Renal pelvis (tissue), 12 donors: Measurements from ENCODE around the gene HAUS6. TPM values are rescaled to one million over a fixed set of nuclear protein-coding genes. Genes with fewer than 3 reads are reported as not detected.
"Not testable (repeated sequence)": the region's sequence is repeated elsewhere in the genome, so short reads cannot be mapped to it uniquely, and the experiment has no call there.

ENCODE experiments used
- DNase-seq: peaks from one replicate; pipeline ENCODE4 v3.0.0-alpha.2; 2013
- long read RNA-seq, 16 experiments: transcript quantifications; one replicate each; lab custom pipeline, GENCODE V29; 2026
- polyA plus RNA-seq, 3 donors: library from polyadenylated mRNA; unstranded; fragments of 120-200 nt; gene quantifications; one replicate each; pipeline ENCODE4 v1.2.1, GENCODE V29; 2013; ENCODE audit not compliant: insufficient read length in 3 of 3

The HAUS6 gene, protein sequence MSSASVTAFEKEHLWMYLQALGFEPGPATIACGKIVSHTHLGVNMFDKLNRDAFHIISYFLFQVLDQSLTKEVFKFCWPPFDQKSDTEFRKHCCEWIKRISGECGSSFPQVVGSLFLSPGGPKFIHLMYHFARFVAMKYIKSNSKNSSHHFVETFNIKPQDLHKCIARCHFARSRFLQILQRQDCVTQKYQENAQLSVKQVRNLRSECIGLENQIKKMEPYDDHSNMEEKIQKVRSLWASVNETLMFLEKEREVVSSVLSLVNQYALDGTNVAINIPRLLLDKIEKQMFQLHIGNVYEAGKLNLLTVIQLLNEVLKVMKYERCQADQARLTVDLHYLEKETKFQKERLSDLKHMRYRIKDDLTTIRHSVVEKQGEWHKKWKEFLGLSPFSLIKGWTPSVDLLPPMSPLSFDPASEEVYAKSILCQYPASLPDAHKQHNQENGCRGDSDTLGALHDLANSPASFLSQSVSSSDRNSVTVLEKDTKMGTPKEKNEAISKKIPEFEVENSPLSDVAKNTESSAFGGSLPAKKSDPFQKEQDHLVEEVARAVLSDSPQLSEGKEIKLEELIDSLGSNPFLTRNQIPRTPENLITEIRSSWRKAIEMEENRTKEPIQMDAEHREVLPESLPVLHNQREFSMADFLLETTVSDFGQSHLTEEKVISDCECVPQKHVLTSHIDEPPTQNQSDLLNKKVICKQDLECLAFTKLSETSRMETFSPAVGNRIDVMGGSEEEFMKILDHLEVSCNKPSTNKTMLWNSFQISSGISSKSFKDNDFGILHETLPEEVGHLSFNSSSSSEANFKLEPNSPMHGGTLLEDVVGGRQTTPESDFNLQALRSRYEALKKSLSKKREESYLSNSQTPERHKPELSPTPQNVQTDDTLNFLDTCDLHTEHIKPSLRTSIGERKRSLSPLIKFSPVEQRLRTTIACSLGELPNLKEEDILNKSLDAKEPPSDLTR
- polyA plus RNA-seq, result 10 to 100 TPM; 17.1 to 20.7 (median 18.3) TPM
- long read RNA-seq, donor 1, full-length matches to known transcripts, result 1 of 1 reads
- long read RNA-seq, donor 1, partial matches to known transcripts, result 0 of 1 reads
- long read RNA-seq, donor 1, other reads (novel, unspliced or antisense), result 0 of 1 reads
- long read RNA-seq, donor 2, full-length matches to known transcripts, result 2 of 2 reads
- long read RNA-seq, donor 2, partial matches to known transcripts, result 0 of 2 reads
- long read RNA-seq, donor 2, other reads (novel, unspliced or antisense), result 0 of 2 reads
- long read RNA-seq, donor 3, full-length matches to known transcripts, result 2 of 2 reads
- long read RNA-seq, donor 3, partial matches to known transcripts, result 0 of 2 reads
- long read RNA-seq, donor 3, other reads (novel, unspliced or antisense), result 0 of 2 reads
- long read RNA-seq, donor 4, result 0 reads
- long read RNA-seq, donor 5, full-length matches to known transcripts, result 1 of 1 reads
- long read RNA-seq, donor 5, partial matches to known transcripts, result 0 of 1 reads
- long read RNA-seq, donor 5, other reads (novel, unspliced or antisense), result 0 of 1 reads
- long read RNA-seq, donor 6, full-length matches to known transcripts, result 1 of 1 reads
- long read RNA-seq, donor 6, partial matches to known transcripts, result 0 of 1 reads
- long read RNA-seq, donor 6, other reads (novel, unspliced or antisense), result 0 of 1 reads
- long read RNA-seq, donor 7, full-length matches to known transcripts, result 3 of 93 reads
- long read RNA-seq, donor 7, partial matches to known transcripts, result 90 of 93 reads
- long read RNA-seq, donor 7, other reads (novel, unspliced or antisense), result 0 of 93 reads
- long read RNA-seq, donor 8, full-length matches to known transcripts, result 2 of 2 reads
- long read RNA-seq, donor 8, partial matches to known transcripts, result 0 of 2 reads
- long read RNA-seq, donor 8, other reads (novel, unspliced or antisense), result 0 of 2 reads
- long read RNA-seq, donor 9, full-length matches to known transcripts, result 5 of 5 reads
- long read RNA-seq, donor 9, partial matches to known transcripts, result 0 of 5 reads
- long read RNA-seq, donor 9, other reads (novel, unspliced or antisense), result 0 of 5 reads
- long read RNA-seq, donor 10, result 0 reads
- long read RNA-seq, donor 11, full-length matches to known transcripts, result 1 of 1 reads
- long read RNA-seq, donor 11, partial matches to known transcripts, result 0 of 1 reads
- long read RNA-seq, donor 11, other reads (novel, unspliced or antisense), result 0 of 1 reads
- long read RNA-seq, donor 12, full-length matches to known transcripts, result 4 of 4 reads
- long read RNA-seq, donor 12, partial matches to known transcripts, result 0 of 4 reads
- long read RNA-seq, donor 12, other reads (novel, unspliced or antisense), result 0 of 4 reads
- long read RNA-seq, donor 13, full-length matches to known transcripts, result 3 of 3 reads
- long read RNA-seq, donor 13, partial matches to known transcripts, result 0 of 3 reads
- long read RNA-seq, donor 13, other reads (novel, unspliced or antisense), result 0 of 3 reads
- long read RNA-seq, donor 14, result 0 reads
- long read RNA-seq, donor 15, full-length matches to known transcripts, result 1 of 1 reads
- long read RNA-seq, donor 15, partial matches to known transcripts, result 0 of 1 reads
- long read RNA-seq, donor 15, other reads (novel, unspliced or antisense), result 0 of 1 reads
- long read RNA-seq, donor 16, result 0 reads

- peak; percentile 96 for DNase-seq
Observed at GRCh38 chr9:19102631-19103345, at the start of gene HAUS6. HAUS6 (minus strand) TSS chr9:19102904; CDS start chr9:19102651, 253 bp downstream.

GRCh38 chr9:19152160-19152498 is 49.4 kb upstream of the HAUS6 start:
- not testable (repeated sequence) for DNase-seq

GRCh38 chr9:19151425-19152159 is 48.9 kb upstream of the HAUS6 start:
- DNase-seq, result no peak

DNA sequence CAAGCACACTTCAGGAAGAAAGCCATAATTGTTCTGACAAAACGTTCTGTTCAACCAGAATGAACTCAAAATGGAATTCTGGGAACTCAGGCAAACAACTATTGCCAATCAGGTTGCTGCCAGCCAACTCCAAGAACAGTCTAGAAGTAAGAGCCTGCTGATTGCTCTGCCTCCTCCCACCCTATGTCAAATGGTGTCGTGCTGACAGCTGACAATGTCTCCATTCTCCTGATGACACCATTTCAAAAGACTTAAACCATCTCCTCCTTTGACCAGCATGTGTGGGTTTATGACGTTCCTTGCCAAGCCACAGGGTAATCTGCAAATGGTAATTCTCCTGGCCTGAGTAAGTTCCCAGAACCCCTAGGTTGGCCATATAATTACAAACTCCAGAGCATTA is 46.5 kb upstream of the HAUS6 start:
- no peak for DNase-seq

DNA sequence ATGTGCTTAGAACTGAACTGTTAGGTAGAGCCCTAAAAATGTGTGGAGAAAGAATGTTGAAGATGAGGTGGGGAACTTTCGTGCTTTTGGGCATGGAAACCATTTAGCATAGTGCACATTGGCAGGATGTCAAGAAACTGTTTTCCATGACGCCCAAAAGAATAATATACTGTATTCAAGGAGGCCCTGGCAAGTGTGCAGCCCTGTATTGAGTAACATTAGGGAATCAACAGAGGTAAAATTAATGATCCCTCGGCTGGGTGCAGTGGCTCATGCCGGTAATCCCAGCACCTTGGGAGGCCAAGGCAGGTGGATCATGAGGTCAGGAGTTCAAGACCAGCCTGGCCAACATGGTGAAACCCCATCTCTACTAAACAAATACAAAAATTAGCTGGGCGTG is 45.5 kb upstream of the HAUS6 start:
- no peak for DNase-seq

DNA sequence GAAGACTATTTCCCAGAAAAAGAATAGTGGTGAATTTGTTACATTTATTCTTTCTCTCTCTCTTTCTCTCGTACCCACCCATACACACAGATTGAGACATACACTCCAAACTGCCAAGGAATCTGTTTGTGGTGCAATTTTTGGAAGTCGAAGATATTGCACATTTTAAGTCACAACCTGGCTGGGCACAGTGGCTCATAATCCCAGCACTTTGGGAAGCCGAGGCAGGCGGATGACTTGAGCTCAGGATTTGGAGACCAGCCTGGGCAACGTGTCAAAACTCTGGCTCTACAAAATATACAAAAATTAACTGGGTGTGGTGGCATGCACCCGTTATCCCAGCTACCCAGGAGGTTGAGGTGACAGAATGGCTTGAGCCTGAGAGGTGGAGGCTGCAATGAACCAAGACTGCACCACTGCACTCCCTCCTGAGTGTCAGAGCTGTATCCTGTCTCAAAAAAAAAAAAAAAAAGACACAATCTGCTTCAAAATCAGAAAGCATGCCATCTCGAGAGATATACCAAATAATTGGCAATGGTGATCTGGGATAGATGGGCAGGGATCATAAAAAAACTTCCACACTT is 43.8 kb upstream of the HAUS6 start:
- no peak for DNase-seq

DNA sequence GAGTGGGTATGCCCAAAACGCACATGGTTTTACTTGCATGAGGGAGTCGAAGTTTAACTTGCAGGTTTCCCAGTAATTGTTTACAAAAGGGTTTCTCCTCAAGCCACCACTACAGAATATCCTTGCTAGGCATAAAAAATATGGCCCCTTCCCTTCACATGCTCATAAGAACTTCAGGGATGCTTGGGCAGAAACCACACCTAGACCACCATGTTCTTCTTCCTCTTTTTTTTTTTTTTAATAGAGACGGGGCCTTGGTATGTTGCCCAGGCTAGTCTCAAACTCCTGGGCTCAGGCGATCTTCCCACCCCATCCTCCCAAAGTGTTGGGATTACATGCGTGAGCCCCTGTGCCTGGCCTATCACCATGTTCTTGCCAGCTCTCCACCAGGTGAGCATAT is 43.2 kb upstream of the HAUS6 start:
- DNase-seq, result no peak

GRCh38 chr9:19140259-19140658 is 37.6 kb upstream of the HAUS6 start:
- no peak for DNase-seq

DNA sequence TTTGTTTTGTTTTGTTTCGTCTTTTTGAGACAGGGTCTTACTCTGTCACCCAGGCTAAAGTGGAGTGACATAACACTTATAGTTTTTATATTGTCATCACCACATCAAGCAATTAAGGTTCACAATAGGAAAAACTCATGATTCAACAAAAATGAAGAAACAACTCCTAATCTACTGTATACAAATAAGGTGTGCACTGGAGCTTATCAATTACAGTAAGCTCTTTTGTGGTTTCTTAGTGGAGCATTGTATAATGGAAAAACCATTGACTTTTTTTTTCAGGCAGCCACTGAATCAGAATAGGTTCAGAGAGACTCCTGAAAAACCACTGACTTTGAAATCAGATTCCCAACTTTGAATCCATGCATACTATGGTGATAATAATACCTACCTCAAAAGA is 35.4 kb upstream of the HAUS6 start:
- no peak for DNase-seq

GRCh38 chr9:19137282-19137681 is 34.6 kb upstream of the HAUS6 start:
- no peak for DNase-seq

DNA sequence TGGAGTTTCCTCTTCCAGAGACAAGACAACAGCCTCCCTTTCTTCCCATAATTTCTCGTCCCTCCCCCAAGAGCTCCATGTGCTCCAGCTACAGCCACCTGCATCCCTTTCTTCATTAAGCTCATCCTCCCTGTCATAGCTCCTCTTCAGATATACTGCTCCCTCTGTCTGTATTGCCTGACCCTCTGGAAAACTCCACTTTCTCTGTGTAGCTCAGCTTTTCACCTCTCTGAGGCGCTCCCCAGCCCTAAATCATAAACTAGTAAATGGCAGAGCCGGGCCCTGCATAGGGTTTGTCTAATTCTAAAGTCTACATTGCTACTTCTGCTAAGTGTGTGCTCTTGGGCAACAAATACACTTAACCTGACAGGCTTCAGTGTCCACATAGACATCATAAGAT is 33.4 kb upstream of the HAUS6 start:
- no peak for DNase-seq

- DNase-seq, result no peak
Observed at GRCh38 chr9:19133549-19134345, 31.0 kb upstream of the HAUS6 start.

- no peak for DNase-seq
Observed at GRCh38 chr9:19130436-19130835, 27.7 kb upstream of the HAUS6 start.

DNA sequence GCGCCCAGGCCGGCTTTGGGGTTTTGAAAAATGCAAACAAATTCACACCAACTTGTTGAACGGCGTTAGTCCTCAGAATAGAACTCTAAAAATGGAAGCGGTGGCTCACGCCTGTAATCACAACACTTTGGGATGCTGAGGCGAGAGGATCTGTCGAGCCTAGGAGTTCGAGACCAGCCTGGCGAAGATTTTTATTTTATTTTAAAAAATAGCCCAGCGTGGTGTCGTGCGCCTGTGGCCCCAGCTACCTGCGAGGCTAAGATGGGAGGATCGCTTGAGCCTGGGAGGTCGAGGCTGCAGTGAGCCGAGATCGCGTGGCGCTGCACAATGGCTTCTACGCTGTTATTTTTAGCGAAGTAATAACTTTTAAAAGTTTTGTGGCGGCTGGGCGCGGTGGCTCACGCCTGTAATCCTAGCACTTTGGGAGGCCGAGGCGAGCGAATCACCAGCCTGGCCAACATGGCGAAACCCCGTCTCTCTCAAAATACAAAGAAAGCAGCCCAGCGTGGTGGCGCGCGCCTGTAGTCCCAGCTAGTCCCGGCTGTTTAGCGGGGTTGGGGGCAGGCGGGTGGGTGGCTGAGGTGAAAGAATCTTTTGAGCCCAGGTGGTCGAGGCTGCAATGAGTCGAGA is 25.3 kb upstream of the HAUS6 start:
- peak; percentile 33 for DNase-seq

- no peak for DNase-seq
Observed at GRCh38 chr9:19124430-19124793, 21.7 kb upstream of the HAUS6 start.

- DNase-seq, result no peak
Observed at GRCh38 chr9:19122490-19123042, 19.9 kb upstream of the HAUS6 start.
